GM10266 (cell line): ENCODE results near the gene PIK3CG.
"Not testable (repeated sequence)": the region's sequence is repeated elsewhere in the genome, so short reads cannot be mapped to it uniquely, and the experiment has no call there.

Experiments
- DNase-seq: peaks from one replicate; pipeline ENCODE4 v3.0.0; 2012; ENCODE audit errors: extremely low spot score
- CTCF ChIP-seq: IDR thresholded peaks from 2 replicates; pipeline ENCODE4 v1.5.1; 2012; ENCODE audit warnings: mild to moderate bottlenecking, low read depth; ENCODE audit not compliant: control insufficient read depth, insufficient read depth; ENCODE audit errors: missing control alignments

The PIK3CG gene

DNA sequence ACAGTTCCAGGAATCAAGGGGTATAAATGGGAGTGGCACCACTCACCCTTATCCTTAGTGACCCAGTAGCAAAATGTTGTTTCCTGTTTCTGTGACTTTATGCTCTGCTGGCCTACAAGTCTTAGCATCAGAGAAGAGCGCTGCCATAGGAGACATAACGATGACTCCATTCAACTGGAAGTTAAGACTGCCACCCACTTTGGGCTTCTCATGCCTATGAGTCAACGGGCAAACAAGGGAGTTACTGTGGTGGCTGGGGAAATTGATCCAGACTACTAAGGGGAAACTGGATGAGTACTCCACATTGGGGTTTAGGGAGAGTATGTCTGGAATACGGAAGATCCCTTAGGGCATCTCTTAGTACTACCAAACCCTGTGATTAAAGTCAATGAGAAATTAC, 40.6 kb upstream of the PIK3CG start:
- DNase-seq, result no peak
- TF ChIP-seq CTCF, result no peak

DNA sequence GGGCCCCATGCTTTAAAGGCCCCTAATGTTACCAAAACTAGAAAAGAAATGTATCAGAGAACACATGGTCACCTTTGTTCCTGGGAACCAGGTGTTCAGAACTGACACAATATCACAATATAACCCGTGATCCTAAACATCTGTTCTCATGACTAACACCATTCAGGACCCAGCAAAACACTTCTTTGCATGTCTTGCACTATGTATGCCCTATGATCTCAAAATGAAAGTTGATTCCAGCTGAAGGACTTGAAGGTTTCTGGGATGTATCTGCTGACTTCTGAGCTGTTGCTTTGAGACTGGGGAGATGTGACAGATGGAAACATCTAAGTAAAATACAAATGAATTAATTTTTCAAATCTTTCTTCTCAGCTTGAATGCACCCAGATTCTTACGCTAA, 37.5 kb upstream of the PIK3CG start:
- no peak for TF ChIP-seq CTCF
- no peak for DNase-seq

GRCh38 chr7:106829496-106829895, 35.6 kb upstream of the PIK3CG start:
- no peak for TF ChIP-seq CTCF
- DNase-seq, result no peak

- DNase-seq, result not testable (repeated sequence)
These were observed 34.2 kb upstream of the PIK3CG start for GRCh38 chr7:106830896-106831295.

DNA sequence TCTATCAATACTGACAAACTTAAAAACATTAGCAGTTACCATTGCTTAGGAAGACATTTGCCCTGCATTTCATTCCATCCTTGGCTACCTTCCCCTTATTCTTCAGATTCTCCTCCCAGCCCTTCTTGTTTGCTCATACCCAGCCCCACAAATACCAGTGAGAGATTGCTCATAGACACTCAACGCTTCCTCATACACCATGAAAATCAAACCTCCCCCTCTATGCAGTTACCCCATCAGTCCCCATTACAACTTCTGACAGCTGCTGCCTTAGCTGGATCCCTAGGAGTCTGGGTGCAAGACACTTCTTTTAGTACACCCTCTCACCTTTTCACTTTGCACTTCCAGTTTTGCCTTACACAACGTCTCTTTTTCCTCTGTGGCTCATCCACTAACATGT, 28.3 kb upstream of the PIK3CG start:
- TF ChIP-seq CTCF, result no peak
- DNase-seq, result no peak

- TF ChIP-seq CTCF, result no peak
- no peak for DNase-seq
These were observed 25.6 kb upstream of the PIK3CG start for GRCh38 chr7:106839511-106839910.

DNA sequence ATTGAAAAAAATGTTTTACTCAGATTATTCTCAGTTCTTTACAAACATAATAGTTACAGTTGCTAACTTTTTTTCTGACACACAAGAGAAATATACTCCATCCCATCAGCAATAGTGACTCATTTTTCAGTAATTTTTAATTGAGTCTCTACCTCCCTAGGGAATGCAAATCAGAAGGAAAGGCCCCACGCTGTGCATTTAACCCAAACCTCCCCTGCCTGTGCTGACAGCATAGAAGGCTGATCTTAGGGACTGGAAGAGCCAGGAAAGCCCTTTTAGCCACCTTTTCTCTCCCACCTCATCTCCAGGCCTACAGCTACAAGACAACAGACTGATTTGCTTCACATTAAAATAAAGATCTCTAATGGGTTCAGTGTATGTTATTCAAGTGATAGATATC, 24.7 kb upstream of the PIK3CG start:
- no peak for DNase-seq

More for the DNA sequence above, 24.7 kb upstream of the PIK3CG start:
- TF ChIP-seq CTCF, result no peak
